Kidney tubule cell (primary cell): Measurements from ENCODE around the gene DEPP1.

ENCODE experiments used
- DNase-seq: peaks from one replicate; pipeline ENCODE4 v3.0.0-alpha.2; 2018; ENCODE audit warnings: low spot score

The DEPP1 gene

DNA sequence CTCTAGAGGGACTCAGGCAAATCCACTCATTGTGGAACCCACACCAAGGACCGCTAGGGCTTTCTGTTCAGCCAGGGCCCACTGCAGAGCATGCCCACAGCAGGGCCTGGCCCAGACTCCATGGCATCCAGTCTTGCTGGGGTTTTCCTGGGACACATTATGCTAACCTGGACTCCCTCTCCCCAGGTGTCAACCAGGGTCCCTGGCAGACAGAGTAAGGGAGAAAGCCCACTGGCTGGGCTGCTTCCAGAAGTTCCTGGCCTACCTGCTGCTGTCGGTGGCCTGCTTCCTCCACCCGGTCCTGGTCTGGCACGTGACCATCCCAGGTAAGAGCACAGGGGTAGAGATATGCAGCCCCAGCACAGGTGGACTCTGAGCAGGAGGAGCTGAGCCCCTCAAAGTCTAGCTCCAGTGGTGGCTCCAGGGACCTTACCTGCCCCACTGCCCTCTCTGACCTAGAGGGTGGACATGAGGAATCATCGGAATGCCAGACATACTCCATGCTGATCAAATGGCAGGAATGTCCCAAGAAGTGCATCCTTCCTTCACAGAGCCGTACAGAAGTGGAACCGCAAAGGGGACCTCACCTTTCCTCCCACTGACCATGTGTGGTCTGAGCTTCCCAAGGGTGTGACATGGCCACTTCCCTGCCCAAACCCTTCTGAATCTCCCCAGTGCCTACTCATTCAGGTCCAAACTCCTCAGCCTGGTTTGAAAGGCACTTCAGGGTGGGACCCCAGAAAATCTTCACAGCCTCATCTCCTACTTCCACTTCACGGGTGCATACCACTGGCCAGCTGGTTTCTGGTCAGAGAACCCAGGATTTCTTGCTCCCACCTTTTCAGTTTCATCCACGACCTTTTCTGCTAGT is 44.9 kb downstream of the DEPP1 start:
- DNase-seq: peak; percentile 45

- peak; percentile 85 for DNase-seq
Measured at GRCh38 chr10:44932517-44933450, 45.8 kb downstream of the DEPP1 start.

GRCh38 chr10:44931621-44932516 is 46.7 kb downstream of the DEPP1 start:
- no peak for DNase-seq

GRCh38 chr10:44930904-44931620 is 47.5 kb downstream of the DEPP1 start:
- no peak for DNase-seq

- no peak for DNase-seq
Measured at GRCh38 chr10:44929356-44930255, 49.0 kb downstream of the DEPP1 start.

GRCh38 chr10:44928462-44928861 is 50.1 kb downstream of the DEPP1 start:
- DNase-seq: no peak

GRCh38 chr10:44927352-44927751 is 51.3 kb downstream of the DEPP1 start:
- peak; percentile 74 for DNase-seq

GRCh38 chr10:44926751-44927351 is 51.8 kb downstream of the DEPP1 start:
- no peak for DNase-seq
